Coronary artery (tissue), 2 donors: ENCODE results near the gene NUDT5.

ENCODE experiments used
- DNase-seq: peaks from one replicate; pipeline ENCODE4 v3.0.0-alpha.2; 2017; ENCODE audit warnings: low spot score
- H3K27ac ChIP-seq, 2 donors: fragments of 200-600 bp; sonication (generic); one replicate each; pipeline ENCODE4 v1.5.1; 2016 to 2019
- H3K4me3 ChIP-seq: fragments of 200-600 bp; sonication (generic); 2 replicates; pipeline ENCODE4 v1.5.1; 2016; ENCODE audit warnings: mild to moderate bottlenecking, moderate library complexity
- TF ChIP-seq, protein P1 (sequence below): fragments of 200-600 bp; sonication (generic); IDR thresholded peaks from one replicate; pipeline ENCODE4 v1.5.1; 2019; ENCODE audit warnings: antibody characterized with exemption

NUDT5 gene

GRCh38 chr10:12191715-12192114, 4.0 kb downstream of the NUDT5 start:
- TF ChIP-seq, protein P1, sequence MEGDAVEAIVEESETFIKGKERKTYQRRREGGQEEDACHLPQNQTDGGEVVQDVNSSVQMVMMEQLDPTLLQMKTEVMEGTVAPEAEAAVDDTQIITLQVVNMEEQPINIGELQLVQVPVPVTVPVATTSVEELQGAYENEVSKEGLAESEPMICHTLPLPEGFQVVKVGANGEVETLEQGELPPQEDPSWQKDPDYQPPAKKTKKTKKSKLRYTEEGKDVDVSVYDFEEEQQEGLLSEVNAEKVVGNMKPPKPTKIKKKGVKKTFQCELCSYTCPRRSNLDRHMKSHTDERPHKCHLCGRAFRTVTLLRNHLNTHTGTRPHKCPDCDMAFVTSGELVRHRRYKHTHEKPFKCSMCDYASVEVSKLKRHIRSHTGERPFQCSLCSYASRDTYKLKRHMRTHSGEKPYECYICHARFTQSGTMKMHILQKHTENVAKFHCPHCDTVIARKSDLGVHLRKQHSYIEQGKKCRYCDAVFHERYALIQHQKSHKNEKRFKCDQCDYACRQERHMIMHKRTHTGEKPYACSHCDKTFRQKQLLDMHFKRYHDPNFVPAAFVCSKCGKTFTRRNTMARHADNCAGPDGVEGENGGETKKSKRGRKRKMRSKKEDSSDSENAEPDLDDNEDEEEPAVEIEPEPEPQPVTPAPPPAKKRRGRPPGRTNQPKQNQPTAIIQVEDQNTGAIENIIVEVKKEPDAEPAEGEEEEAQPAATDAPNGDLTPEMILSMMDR: no peak
- Histone ChIP-seq H3K4me3 (no peak overlapping the region), H3K27ac (no peak overlapping the region)
- no peak for DNase-seq

- TF ChIP-seq, protein P1: no peak
Observed at GRCh38 chr10:12189426-12189825, 6.3 kb downstream of the NUDT5 start.

GRCh38 chr10:12188656-12189055, 7.0 kb downstream of the NUDT5 start:
- no peak overlapping the region for H3K27ac ChIP-seq
- no peak for DNase-seq
- H3K4me3 ChIP-seq: no peak overlapping the region
- TF ChIP-seq, protein P1: no peak

More at GRCh38 chr10:12189426-12189825, 6.3 kb downstream of the NUDT5 start:
- no peak overlapping the region for H3K4me3 ChIP-seq
- DNase-seq: no peak
- H3K27ac ChIP-seq: no peak overlapping the region

DNA sequence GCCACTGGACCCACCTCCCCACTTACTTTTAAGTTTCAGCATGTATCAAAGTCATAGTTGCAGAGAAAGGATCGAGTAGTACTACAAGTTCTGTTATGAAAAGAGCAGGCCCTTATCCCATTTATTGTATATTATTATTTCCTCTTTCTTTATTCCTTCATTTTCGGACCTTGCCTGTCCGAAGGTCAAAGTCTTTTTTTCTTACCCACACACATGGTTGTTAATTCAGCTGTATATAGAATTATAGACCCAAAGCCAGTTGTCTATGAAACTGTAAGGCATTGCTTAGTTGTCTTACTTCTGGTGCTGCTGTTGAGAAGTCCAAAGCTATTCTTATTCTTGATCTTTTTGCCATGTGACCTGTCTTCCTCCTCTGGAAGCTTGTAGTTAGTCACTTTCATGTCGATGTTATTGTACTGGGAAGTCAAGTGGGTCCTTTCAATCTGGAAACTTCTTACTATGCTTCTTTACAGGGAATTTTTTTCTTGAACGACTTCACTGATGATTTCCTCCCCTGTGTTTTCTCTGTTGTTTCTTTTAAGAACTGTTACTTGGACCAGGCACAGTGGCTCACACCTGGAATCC, 8.3 kb downstream of the NUDT5 start:
- Histone ChIP-seq H3K4me3 (no peak overlapping the region), H3K27ac (no peak overlapping the region)
- no peak for DNase-seq
- TF ChIP-seq, protein P1: no peak

- DNase-seq: no peak
- Histone ChIP-seq H3K4me3 (no peak overlapping the region), H3K27ac (no peak overlapping the region)
- TF ChIP-seq, protein P1: no peak
Observed at GRCh38 chr10:12186323-12186722, 9.4 kb downstream of the NUDT5 start.

GRCh38 chr10:12184165-12184564, 11.5 kb downstream of the NUDT5 start:
- Histone ChIP-seq H3K27ac (no peak overlapping the region), H3K4me3 (no peak overlapping the region)
- no peak for DNase-seq
- TF ChIP-seq, protein P1: no peak

- DNase-seq: no peak
- Histone ChIP-seq H3K27ac (no peak overlapping the region), H3K4me3 (no peak overlapping the region)
- TF ChIP-seq, protein P1: no peak
Observed at GRCh38 chr10:12181065-12181775, 14.5 kb downstream of the NUDT5 start.
